GM12801 (cell line): ENCODE data around the gene ARHGEF33.

Experiments
- CTCF ChIP-seq: IDR thresholded peaks from one replicate; pipeline ENCODE4 v1.5.1; 2011; ENCODE audit warnings: control low read depth; ENCODE audit not compliant: insufficient read length; ENCODE audit errors: extremely low read depth

Gene ARHGEF33

GRCh38 chr2:38988716-38989115 lies 99.0 kb downstream of the ARHGEF33 start:
- TF ChIP-seq CTCF = no peak

- TF ChIP-seq CTCF = no peak
Observed at GRCh38 chr2:38991899-38992298, 102.2 kb downstream of the ARHGEF33 start.

GRCh38 chr2:38997781-38998180 lies 108.1 kb downstream of the ARHGEF33 start:
- no peak for TF ChIP-seq CTCF

- no peak for TF ChIP-seq CTCF
Observed at GRCh38 chr2:39000552-39000951, 110.9 kb downstream of the ARHGEF33 start.

GRCh38 chr2:39007875-39008504 lies 118.3 kb downstream of the ARHGEF33 start:
- no peak for TF ChIP-seq CTCF

GRCh38 chr2:39008665-39009064 lies 119.0 kb downstream of the ARHGEF33 start:
- TF ChIP-seq CTCF = no peak

- TF ChIP-seq CTCF = no peak
Observed at GRCh38 chr2:39013871-39014270, 124.2 kb downstream of the ARHGEF33 start.
